Keratinocyte (primary cell): ENCODE results near the gene ABCC10. TPM values are rescaled to one million over a fixed set of nuclear protein-coding genes. Genes with fewer than 3 reads are reported as not detected.

Experiments used
- DNase-seq: peaks from one replicate; pipeline ENCODE4 v3.0.0-alpha.2; 2011; ENCODE audit warnings: low read depth, missing footprints, low spot score
- FAIRE-seq: peaks from 2 replicates; lab custom pipeline; 2011; peaks lifted over from hg19 to GRCh38; lab: Jason Lieb, UNC
- H2AFZ ChIP-seq: 2 replicates; pipeline ENCODE4 v1.6.0; 2012; ENCODE audit warnings: low read length, control low read depth, inconsistent platforms; ENCODE audit not compliant: control insufficient read depth
- H3K27ac ChIP-seq: 2 replicates; pipeline ENCODE4 v1.5.1; 2011; ENCODE audit warnings: low read length; ENCODE audit not compliant: control insufficient read depth, insufficient read depth
- H3K27me3 ChIP-seq: 3 replicates; pipeline ENCODE4 v1.6.0; 2011; ENCODE audit warnings: low read length; ENCODE audit not compliant: control insufficient read depth, insufficient read depth; ENCODE audit errors: extremely low read depth
- H3K36me3 ChIP-seq, 2 experiments: 2 replicates in 1 of 2; 3 replicates in 1 of 2; pipeline ENCODE4 v1.5.1; 2011; ENCODE audit warnings: low read length in 2 of 2, mild to moderate bottlenecking in 1 of 2; ENCODE audit not compliant: control insufficient read depth in 2 of 2, insufficient read depth in 2 of 2; ENCODE audit errors: extremely low read depth in 1 of 2
- H3K4me1 ChIP-seq: 3 replicates; pipeline ENCODE4 v1.5.1; 2011; ENCODE audit warnings: low read length; ENCODE audit not compliant: control insufficient read depth, insufficient read depth; ENCODE audit errors: extremely low read depth
- H3K4me2 ChIP-seq: 3 replicates; pipeline ENCODE4 v1.6.0; 2011; ENCODE audit warnings: low read depth, low read length; ENCODE audit not compliant: control insufficient read depth, insufficient read depth; ENCODE audit errors: extremely low read depth
- H3K4me3 ChIP-seq, 3 experiments: fragments of 200-600 bp in 1 of 3; sonication (generic) in 1 of 3; 2 replicates in 2 of 3; 3 replicates in 1 of 3; pipeline ENCODE4 v1.5.1; 2011 to 2016; ENCODE audit warnings: low read length in 3 of 3, mild to moderate bottlenecking in 3 of 3, control low read depth in 2 of 3, inconsistent platforms in 1 of 3, low read depth in 1 of 3, mixed read lengths in 1 of 3, mixed run types in 1 of 3, moderate library complexity in 1 of 3; ENCODE audit not compliant: control insufficient read depth in 2 of 3, insufficient read depth in 2 of 3; ENCODE audit errors: extremely low read depth in 1 of 3
- H3K79me2 ChIP-seq: 2 replicates; pipeline ENCODE4 v1.6.0; 2012; ENCODE audit warnings: low read length; ENCODE audit not compliant: control insufficient read depth, insufficient read depth
- H3K9ac ChIP-seq: 3 replicates; pipeline ENCODE4 v1.6.0; 2011; ENCODE audit warnings: low read length; ENCODE audit not compliant: control insufficient read depth, insufficient read depth; ENCODE audit errors: extremely low read depth
- H3K9me1 ChIP-seq: 3 replicates; pipeline ENCODE4 v1.6.0; 2011; ENCODE audit warnings: low read length; ENCODE audit not compliant: control insufficient read depth, insufficient read depth; ENCODE audit errors: extremely low read depth
- H3K9me3 ChIP-seq: 2 replicates; pipeline ENCODE4 v1.5.1; 2012; ENCODE audit warnings: low read depth, low read length; ENCODE audit not compliant: control insufficient read depth
- H4K20me1 ChIP-seq: 3 replicates; pipeline ENCODE4 v1.6.0; 2011; ENCODE audit warnings: low read length; ENCODE audit not compliant: control insufficient read depth, insufficient read depth; ENCODE audit errors: extremely low read depth
- CTCF ChIP-seq, 3 experiments: IDR thresholded peaks in 1 of 3; conservative IDR thresholded peaks in 1 of 3; optimal IDR thresholded peaks in 1 of 3; 2 replicates in 2 of 3; 3 replicates in 1 of 3; pipeline versions ENCODE3 to v1.5.1; 2011; ENCODE audit warnings: low read length in 3 of 3, mild to moderate bottlenecking in 3 of 3, moderate library complexity in 2 of 3, control low read depth in 1 of 3, inconsistent platforms in 1 of 3; ENCODE audit not compliant: insufficient read depth in 2 of 3; ENCODE audit errors: extremely low read depth in 1 of 3
- EZH2 ChIP-seq: IDR thresholded peaks from one replicate; pipeline ENCODE4 v1.6.1; 2012; ENCODE audit warnings: inconsistent platforms, mild to moderate bottlenecking, low read length, moderate library complexity
- dilution Hi-C: fragments of 300-500 bp; cut with MboI; formaldehyde crosslinking; loops from one replicate; pipeline ENCODE4 v1.7.0; 2020; ENCODE audit warnings: low sequenced_read_pairs; ENCODE audit not compliant: extremely low pct_ligation_motif_present
- polyA plus RNA-seq, 5 experiments: library from polyadenylated mRNA; depleted of rRNA in 3 of 5; stranded (reverse) in 3 of 5; stranded (forward) in 1 of 5; unstranded in 1 of 5; fragments of >200 nt; gene quantifications; 1 replicate in 1 of 5; 2 replicates in 3 of 5; 3 replicates in 1 of 5; pipeline versions ENCODE4 v1.2.1 to v1.2.3, GENCODE V29; 2011 to 2012; ENCODE audit warnings: missing spikeins in 2 of 5, low read depth in 1 of 5, low replicate concordance in 1 of 5

Gene ABCC10
- polyA plus RNA-seq, 1 donor (not counting 4 experiments of a cell fraction or from before 2014, with no cell fraction given): 17.9 TPM

- Histone ChIP-seq H3K36me3 (peaks cover 15 to 36% of the 10 kb centered on the region in 2 experiments), H3K27me3 (no peaks in the 10 kb centered on the region), H4K20me1 (no peaks in the 10 kb centered on the region), H2AFZ (no peak overlapping the region), H3K9me3 (no peaks in the 10 kb centered on the region), H3K9ac (no peak overlapping the region), H3K27ac (peak overlapping the region; percentile 79), H3K4me2 (peak overlapping the region; percentile 69), H3K4me1 (peaks cover 59% of the 10 kb centered on the region), H3K4me3 (no peak overlapping the region), H3K79me2 (peaks cover 9% of the 10 kb centered on the region), H3K9me1 (no peaks in the 10 kb centered on the region)
- FAIRE-seq (no peak), DNase-seq (no peak)
- TF ChIP-seq CTCF (optimal IDR thresholded peaks at IDR 0.05 in 1 of 3, IDR thresholded peaks at IDR 0.05 in 1 of 3, conservative IDR thresholded peaks at IDR 0.05 in 1 of 3; ENCODE audit: extremely low read depth in 1 of 3, insufficient read depth in 2 of 3, low read length in 3 of 3) (no peak), EZH2 (no peak)
- dilution Hi-C loops: no loop called here
These were observed 67.4 kb downstream of the ABCC10 start for GRCh38 chr6:43494766-43495165.

GRCh38 chr6:43495409-43495941 lies 68.1 kb downstream of the ABCC10 start:
- Histone ChIP-seq H3K9me1 (no peaks in the 10 kb centered on the region), H3K4me1 (peaks cover 59% of the 10 kb centered on the region), H3K27me3 (no peaks in the 10 kb centered on the region), H3K4me2 (peak overlapping the region; percentile 69), H3K9me3 (no peaks in the 10 kb centered on the region), H3K79me2 (peaks cover 4% of the 10 kb centered on the region), H3K27ac (peak overlapping the region; percentile 79), H2AFZ (no peak overlapping the region), H3K36me3 (peaks cover 22 to 42% of the 10 kb centered on the region in 2 experiments), H3K4me3 (no peak overlapping the region), H3K9ac (peak overlapping the region; percentile 49), H4K20me1 (no peaks in the 10 kb centered on the region)
- no peak for DNase-seq
- peak; percentile 84 for FAIRE-seq
- peak in 2 of 3 experiments; percentile 35 to 59 for TF ChIP-seq CTCF (optimal IDR thresholded peaks at IDR 0.05 in 1 of 3, IDR thresholded peaks at IDR 0.05 in 1 of 3, conservative IDR thresholded peaks at IDR 0.05 in 1 of 3; ENCODE audit: extremely low read depth in 1 of 3, insufficient read depth in 2 of 3, low read length in 3 of 3)
- no peak for TF ChIP-seq EZH2
- dilution Hi-C loops: no loop called here
